ENCODE measurements around the gene CDKN3.
"Not testable (repeated sequence)": the region's sequence is repeated elsewhere in the genome, so short reads cannot be mapped to it uniquely, and the experiment has no call there.

CDKN3 gene

GRCh38 chr14:54428527-54428926 lies 31.7 kb downstream of the CDKN3 start:
- H3K4me3 ChIP-seq (ENCODE audit: low read depth, low read length), result no peak overlapping the region
- no peak for TF ChIP-seq CTCF (IDR thresholded peaks at IDR 0.05; ENCODE audit: low read depth, low read length)
- in situ Hi-C loops (cut with HindIII; ENCODE audit: low sequenced_read_pairs), result no loop called here
- no peak for DNase-seq (ENCODE audit: low read depth, low spot score)

GRCh38 chr14:54435500-54435981 lies 38.7 kb downstream of the CDKN3 start:
- H3K4me3 ChIP-seq (ENCODE audit: low read depth, low read length), result no peak overlapping the region
- TF ChIP-seq CTCF (IDR thresholded peaks at IDR 0.05; ENCODE audit: low read depth, low read length), result no peak
- in situ Hi-C loops (cut with HindIII; ENCODE audit: low sequenced_read_pairs), result no loop called here
- peak; percentile 50 for DNase-seq (ENCODE audit: low read depth, low spot score)

DNA sequence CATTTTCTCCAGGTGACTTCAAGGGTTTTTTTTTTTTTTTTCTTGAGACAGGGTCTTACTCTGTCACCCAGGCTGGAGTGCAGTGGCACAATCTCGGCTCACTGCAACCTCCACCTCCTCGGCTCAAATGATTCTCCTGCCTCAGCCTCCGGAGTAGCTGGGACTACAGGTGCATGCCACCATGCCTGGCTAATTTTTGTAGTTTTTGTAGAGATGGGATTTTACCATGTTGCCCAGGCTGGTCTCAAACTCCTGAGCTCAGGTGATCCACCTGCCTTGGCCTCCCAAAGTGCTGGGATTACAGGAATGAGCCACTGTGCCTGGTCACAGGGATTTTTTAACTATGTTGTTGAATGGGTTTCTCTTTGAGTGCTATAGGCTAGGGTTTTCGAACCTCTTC lies 41.1 kb downstream of the CDKN3 start:
- H3K4me3 ChIP-seq (ENCODE audit: low read depth, low read length); in situ Hi-C loops (cut with HindIII; ENCODE audit: low sequenced_read_pairs); DNase-seq (ENCODE audit: low read depth, low spot score): not testable (repeated sequence)

DNA sequence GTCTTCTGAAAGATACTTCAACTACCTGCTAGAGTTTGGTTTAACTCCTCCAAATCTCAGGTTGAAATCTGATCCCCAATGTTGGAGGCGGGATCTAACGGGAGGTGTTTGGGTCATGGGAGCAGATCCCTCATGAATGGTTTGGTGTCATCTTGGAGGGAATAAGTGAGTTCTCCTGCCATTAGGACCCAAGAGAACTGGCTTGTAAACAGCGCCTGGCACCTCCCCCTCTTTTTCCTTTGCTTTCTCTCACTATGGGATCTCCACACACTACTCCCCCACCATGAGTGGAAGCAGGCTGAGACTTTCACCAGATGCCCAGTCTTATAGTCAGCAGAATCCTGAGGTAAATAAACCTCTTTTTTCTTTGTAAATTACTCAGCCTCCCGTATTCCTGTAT lies 41.9 kb downstream of the CDKN3 start:
- in situ Hi-C loops (cut with HindIII; ENCODE audit: low sequenced_read_pairs), result no loop called here
- no peak overlapping the region for H3K4me3 ChIP-seq (ENCODE audit: low read depth, low read length)
- DNase-seq (ENCODE audit: low read depth, low spot score), result no peak
- TF ChIP-seq CTCF (IDR thresholded peaks at IDR 0.05; ENCODE audit: low read depth, low read length), result no peak

- DNase-seq (ENCODE audit: low read depth, low spot score), result peak; percentile 32
- TF ChIP-seq CTCF (IDR thresholded peaks at IDR 0.05; ENCODE audit: low read depth, low read length), result no peak
- peak overlapping the region; percentile 64 for H3K4me3 ChIP-seq (ENCODE audit: low read depth, low read length)
- in situ Hi-C loops (cut with HindIII; ENCODE audit: low sequenced_read_pairs), result no loop called here
Measured at GRCh38 chr14:54440037-54440436, 43.2 kb downstream of the CDKN3 start.

GRCh38 chr14:54440476-54440872 lies 43.7 kb downstream of the CDKN3 start:
- no peak for TF ChIP-seq CTCF (IDR thresholded peaks at IDR 0.05; ENCODE audit: low read depth, low read length)
- peak; percentile 21 for DNase-seq (ENCODE audit: low read depth, low spot score)
- in situ Hi-C loops (cut with HindIII; ENCODE audit: low sequenced_read_pairs), result no loop called here
- peak overlapping the region; percentile 64 for H3K4me3 ChIP-seq (ENCODE audit: low read depth, low read length)

GRCh38 chr14:54440873-54441868 lies 44.4 kb downstream of the CDKN3 start, which contains the start of gene CNIH1:
TSS of gene CNIH1 (minus strand) at chr14:54441374. CDS start at chr14:54441327, 47 bp downstream.
- in situ Hi-C loops (cut with HindIII; ENCODE audit: low sequenced_read_pairs), result no loop called here
- peak within 1 kb of the TSS; percentile 64 for H3K4me3 ChIP-seq (ENCODE audit: low read depth, low read length)
- peak; percentile 94 for DNase-seq (ENCODE audit: low read depth, low spot score)
- peak; percentile 88 for TF ChIP-seq CTCF (IDR thresholded peaks at IDR 0.05; ENCODE audit: low read depth, low read length)

- H3K4me3 ChIP-seq (ENCODE audit: low read depth, low read length); in situ Hi-C loops (cut with HindIII; ENCODE audit: low sequenced_read_pairs); DNase-seq (ENCODE audit: low read depth, low spot score): not testable (repeated sequence)
Measured at GRCh38 chr14:54442961-54443360, 46.2 kb downstream of the CDKN3 start.
